ENCODE measurements around the gene NHEJ1.
"Not testable (repeated sequence)": the region's sequence is repeated elsewhere in the genome, so short reads cannot be mapped to it uniquely, and the experiment has no call there.

GRCh38 chr2:219200502-219201326, 40.1 kb upstream of the NHEJ1 start:
- not testable (repeated sequence) for TF ChIP-seq CTCF (IDR thresholded peaks at IDR 0.05; ENCODE audit: low read length); EZH2 (optimal IDR thresholded peaks at IDR 0.05; ENCODE audit: low read depth, low read length)
